GM18868 (cell line): ENCODE measurements around the gene GZMM.
"Not testable (repeated sequence)": the region's sequence is repeated elsewhere in the genome, so short reads cannot be mapped to it uniquely, and the experiment has no call there.

Experiments used
- ATAC-seq: cut with Tn5 transposase; IDR thresholded peaks from one replicate; pipeline ENCODE4 v1.9.1; 2021; ENCODE audit warnings: mild to moderate bottlenecking, moderate library complexity; ENCODE audit not compliant: unreplicated experiment

Gene GZMM

DNA sequence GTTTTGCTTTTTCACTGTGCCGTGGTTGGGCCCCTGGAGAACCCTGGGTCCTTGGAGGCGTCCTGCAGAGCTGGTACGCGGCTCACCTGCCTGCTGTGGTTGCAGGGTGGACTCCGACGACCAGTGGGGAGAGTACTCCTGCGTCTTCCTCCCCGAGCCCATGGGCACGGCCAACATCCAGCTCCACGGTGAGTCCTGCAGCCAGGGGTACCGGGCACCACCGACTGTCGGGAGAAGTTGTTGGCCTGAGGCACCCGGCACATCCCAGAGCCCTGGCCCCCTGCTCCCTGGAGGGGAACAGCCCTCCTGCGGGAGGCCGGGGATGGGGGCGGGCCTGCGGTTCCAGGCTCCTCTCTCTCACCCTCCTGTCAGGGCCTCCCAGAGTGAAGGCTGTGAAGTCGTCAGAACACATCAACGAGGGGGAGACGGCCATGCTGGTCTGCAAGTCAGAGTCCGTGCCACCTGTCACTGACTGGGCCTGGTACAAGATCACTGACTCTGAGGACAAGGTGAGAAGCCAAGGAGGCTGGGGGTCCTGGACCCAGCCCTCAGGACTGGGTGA lies 36.5 kb downstream of the GZMM start:
- no peak for ATAC-seq

DNA sequence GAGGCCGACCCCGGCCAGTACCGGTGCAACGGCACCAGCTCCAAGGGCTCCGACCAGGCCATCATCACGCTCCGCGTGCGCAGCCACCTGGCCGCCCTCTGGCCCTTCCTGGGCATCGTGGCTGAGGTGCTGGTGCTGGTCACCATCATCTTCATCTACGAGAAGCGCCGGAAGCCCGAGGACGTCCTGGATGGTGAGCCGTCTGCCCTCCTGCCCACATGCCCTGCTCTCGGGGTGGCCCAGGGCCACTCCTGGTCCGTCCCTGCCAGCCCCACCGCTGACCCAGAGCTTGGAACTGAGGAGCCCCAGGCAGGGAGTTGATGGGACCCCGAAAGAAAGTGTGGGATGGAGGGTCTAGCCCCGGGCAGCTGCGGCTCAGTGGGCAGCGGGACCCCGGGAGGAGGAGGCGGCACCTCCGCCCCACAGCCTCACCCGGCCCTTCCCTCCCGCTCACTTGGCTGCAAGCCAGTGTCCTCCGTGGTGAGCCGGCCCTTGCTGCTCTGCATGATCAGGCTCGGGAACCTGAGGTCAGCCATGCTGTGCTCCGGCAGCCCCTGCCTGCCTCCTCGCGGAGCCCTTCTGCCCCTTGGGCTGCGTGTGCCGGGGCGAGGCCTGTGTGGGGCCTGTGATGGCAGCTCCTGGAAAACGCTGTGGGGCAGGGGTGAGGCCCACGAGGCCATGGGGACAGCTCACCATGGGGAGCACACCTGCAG lies 37.7 kb downstream of the GZMM start:
- ATAC-seq, result no peak

DNA sequence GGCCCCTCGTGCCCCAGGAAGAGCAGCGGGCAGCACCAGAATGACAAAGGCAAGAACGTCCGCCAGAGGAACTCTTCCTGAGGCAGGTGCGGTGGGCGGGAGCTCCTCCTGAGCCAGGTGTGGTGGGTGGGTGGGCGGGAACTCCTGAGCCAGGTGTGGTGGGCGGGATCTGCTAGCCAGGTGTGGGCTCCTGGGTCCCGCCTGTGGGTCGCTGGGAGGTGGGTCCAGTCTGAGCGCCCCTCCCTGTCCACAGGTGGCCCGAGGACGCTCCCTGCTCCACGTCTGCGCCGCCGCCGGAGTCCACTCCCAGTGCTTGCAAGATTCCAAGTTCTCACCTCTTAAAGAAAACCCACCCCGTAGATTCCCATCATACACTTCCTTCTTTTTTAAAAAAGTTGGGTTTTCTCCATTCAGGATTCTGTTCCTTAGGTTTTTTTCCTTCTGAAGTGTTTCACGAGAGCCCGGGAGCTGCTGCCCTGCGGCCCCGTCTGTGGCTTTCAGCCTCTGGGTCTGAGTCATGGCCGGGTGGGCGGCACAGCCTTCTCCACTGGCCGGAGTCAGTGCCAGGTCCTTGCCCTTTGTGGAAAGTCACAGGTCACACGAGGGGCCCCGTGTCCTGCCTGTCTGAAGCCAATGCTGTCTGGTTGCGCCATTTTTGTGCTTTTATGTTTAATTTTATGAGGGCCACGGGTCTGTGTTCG lies 38.8 kb downstream of the GZMM start:
- ATAC-seq, result no peak

DNA sequence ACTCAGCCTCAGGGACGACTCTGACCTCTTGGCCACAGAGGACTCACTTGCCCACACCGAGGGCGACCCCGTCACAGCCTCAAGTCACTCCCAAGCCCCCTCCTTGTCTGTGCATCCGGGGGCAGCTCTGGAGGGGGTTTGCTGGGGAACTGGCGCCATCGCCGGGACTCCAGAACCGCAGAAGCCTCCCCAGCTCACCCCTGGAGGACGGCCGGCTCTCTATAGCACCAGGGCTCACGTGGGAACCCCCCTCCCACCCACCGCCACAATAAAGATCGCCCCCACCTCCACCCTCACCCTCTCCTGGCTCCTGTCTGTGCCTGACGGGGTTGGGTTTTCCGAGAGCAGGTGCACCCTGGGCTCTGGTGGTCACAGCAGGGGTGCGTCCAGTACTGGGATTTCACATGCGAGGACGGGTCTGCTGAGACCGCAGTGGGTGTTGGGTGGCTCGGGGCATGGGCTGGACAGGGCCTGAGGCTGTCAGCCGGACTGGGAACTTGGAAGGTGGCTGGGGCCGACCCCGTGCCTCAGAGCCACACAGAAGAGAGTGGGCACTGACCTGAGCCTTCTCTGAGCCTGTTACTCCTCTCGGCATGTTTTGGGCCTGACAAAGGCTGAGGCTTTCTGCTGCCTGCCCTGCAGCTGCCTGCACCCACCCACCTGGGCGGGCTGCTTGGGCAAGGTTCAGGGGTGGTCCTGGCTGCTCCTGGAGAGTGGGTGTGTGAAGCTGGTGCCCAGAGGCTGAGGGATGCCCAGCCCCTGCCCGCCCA lies 39.5 kb downstream of the GZMM start:
- no peak for ATAC-seq

DNA sequence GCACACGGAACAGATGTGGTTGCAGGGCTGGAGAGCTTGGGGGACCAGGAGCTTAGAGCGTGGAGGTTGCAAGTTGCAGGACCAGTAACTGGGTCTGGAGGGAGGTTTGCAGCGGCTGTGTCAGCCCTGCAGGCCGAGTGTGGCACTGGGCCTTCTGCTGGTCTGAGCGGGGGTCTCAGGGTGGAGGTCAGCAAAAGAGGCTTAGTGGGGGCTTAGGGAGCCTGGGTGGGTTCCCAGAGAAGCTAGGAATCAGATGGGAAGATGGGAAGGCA lies 40.1 kb downstream of the GZMM start:
- no peak for ATAC-seq

DNA sequence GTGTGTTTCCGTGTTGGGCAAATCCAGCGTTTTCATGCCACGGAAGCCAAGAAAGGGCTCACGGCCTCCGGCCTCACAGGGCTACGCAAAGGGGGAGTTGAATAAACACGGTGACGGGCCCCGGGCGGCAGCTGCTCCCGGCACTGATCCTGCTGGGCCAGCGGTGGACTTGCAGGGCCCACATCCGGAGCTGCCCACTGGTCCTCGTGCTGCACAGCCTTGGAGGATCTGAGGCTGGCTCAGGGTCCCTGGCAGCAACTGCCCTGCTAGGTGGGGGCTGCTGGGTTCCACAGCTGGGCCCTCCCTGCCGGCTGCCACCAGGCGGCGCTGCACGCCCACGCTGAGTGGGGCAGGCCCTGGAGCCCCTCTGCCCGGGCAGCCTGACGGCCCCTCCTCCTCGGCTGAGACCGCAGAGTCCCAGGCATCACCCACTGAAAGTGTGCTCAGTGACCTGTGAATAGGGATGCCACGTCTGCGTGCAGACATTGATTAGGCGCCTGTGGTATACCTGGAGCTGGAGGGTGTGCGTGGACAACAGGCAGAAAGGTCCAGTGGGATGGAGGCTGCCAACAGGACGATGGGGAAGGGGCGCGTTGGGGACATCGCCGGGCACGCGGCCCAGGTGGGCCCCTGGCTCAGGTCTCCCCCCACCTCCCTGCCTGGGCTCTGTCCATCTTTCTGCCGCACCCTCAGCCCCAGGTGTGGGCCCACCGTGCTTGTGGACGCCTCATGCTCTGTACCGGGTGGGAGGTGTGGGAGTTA lies 40.6 kb downstream of the GZMM start:
- no peak for ATAC-seq

DNA sequence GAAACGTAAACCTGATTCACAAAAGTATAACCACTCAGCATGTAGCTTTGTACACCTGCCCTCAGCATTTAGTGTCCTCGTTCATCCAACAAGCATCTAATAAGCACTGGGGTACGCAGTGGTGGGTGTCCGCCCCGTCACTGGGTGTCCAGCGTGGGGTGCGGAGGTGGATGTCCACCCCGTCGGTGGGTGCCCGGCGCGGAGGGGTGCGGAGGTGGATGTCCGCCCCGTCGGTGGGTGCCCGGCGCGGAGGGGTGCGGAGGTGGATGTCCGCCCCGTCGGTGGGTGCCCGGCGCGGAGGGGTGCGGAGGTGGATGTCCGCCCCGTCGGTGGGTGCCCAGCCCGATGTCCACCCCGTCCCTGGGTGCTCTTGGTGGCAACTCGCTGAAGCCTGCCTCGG lies 41.3 kb downstream of the GZMM start:
- ATAC-seq, result not testable (repeated sequence)

DNA sequence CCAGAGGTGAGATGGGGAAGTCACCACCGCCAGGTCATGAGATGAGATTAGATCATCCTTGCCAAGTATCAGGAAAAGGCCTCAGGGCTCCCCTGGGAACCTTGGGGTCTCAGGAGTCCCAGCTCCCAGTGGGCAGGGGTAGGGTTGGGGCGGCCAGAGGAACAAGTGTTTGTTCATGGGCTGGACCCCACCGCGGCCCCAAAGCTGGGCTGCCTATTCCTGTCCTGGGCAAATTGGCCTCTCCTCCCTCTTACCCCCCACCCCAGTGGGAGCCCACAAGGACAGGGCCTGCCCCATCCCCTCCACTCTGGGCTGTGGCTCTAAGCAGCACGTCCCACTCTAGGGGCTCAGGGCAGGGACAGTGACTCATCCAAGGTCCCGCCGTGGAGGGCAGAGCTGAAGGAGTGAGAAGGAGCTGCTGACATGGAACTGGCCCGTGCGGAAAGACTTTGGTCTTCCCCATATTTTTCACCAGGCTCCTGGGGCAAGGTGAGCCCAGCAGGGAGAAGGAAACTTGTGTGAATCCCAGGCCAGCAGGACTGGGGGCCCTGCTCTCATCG lies 41.8 kb downstream of the GZMM start:
- no peak for ATAC-seq

DNA sequence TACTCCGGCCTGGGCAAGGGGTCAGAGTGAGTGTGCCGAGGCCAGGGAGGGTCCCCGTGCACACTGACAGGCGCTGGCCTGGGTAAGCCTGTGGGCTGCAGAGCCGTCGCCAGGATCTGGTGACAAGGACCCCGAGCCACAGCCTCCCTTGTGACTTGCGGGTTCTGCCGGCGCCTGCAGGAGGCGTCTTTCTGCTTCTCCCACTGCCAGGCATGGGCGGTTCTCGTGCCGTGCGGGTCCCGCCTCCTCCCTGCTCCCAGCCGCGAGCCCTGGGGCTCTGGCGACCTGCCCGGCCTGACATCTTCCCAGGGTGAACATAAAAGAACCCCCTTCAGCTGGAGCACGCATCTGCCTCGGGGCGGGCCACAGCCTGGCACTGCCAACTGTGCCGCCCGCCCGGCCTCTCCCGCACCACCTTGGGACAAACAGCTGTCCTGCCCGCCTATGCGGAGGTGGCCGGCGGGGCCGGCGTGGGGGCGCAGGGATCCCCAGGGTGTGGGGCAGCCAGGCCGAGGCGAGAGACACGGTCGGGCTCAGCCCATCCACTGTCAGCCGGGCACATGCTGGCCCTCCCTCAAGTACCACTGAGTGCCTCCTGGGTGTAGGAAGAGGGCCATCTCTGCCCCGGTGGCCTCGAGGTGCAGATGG lies 44.4 kb downstream of the GZMM start:
- no peak for ATAC-seq

DNA sequence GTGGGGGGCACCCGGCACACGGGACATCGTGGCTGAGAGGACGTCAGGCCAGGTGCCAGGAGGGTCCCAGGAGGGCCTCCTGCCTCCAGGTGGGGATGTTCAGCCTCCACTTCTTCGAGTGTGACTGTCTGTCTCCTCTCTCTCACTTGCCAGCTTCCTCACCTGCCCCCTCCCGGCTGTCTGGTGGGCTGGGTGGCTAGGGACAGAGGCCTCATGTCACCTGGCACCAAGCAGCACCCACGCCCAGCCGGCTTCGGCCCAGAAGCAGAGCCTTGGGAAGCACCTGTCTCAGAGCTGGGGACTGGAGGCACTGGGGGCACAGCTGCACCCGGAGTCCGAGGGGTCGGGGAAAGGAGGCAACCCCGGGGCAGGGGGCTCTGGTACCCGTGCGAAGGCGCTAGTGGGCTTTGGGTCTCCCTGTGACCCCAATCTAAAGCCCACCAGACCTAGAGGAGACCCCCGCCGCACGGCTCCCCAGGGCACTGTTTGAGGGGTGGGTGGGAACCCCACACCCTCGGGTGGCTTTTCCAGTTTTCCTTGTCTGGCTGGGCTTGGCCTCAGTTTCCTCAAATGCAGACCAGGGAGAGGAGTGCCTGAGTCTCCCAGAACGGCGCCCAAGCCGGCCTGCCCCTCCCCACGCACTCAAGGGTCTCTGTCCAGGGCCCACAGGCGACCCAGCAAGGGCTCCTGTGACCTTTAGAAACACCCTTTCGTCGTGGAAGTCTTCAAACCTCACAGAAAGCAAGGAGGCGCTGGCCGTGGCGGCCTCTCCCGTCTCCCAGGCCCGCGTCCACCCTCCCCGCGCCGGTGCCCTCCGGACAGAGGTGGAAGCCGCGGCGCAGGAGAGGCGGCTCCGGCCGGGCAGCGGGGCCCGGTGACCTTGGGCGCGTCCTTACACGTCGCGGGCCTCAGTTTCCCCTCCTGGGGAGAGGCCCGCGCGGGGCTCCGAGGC lies 45.2 kb downstream of the GZMM start:
- no peak for ATAC-seq

DNA sequence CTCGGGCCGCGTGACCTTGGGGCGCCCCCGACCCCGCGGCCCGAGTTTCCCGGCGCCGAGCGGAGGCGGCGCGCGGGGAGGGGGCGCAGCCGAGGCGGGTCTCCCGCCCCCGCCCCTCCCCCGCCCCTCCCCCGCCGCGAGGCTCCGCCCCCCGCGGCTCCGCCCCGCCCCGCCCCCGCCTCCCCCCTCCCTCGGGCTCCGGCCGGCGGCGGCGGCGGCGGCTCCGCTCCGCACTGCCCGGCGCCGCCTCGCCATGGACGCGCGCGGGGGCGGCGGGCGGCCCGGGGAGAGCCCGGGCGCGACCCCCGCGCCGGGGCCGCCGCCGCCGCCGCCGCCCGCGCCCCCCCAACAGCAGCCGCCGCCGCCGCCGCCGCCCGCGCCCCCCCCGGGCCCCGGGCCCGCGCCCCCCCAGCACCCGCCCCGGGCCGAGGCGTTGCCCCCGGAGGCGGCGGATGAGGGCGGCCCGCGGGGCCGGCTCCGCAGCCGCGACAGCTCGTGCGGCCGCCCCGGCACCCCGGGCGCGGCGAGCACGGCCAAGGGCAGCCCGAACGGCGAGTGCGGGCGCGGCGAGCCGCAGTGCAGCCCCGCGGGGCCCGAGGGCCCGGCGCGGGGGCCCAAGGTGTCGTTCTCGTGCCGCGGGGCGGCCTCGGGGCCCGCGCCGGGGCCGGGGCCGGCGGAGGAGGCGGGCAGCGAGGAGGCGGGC lies 46.0 kb downstream of the GZMM start, which contains the start of gene HCN2:
TSS of gene HCN2 (plus strand) at position 189 of the 703 bp plus-strand sequence. CDS start at position 254, 65 bp downstream.
- no peak for ATAC-seq

DNA sequence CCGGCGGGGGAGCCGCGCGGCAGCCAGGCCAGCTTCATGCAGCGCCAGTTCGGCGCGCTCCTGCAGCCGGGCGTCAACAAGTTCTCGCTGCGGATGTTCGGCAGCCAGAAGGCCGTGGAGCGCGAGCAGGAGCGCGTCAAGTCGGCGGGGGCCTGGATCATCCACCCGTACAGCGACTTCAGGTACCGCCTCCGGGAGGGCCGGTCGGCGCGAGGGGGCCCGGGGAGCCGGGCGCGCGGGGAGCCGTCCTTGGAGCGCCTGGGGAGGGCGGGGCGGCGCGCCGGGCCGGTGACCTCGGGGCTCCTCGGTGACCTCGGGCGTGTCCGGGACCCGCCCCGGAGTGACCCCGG lies 46.5 kb downstream of the GZMM start:
- no peak for ATAC-seq

DNA sequence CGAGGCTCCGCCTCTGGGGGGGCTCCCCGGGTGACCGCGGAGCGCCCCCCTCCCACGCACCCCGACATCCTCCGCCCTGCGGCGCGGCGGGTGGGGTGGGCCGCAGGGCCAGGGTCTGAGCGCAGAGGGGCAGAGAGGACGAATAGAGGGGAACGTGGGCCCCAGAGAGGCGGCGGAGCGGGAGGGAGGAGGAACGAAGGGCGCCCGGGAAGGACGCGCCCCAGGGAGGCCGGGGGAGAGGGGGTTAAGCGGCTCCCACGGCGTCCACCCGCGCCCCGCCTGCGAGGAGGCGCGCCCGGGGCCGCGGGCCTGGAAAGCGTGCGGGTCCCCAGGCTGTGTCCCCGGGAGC lies 46.9 kb downstream of the GZMM start:
- ATAC-seq, result no peak

DNA sequence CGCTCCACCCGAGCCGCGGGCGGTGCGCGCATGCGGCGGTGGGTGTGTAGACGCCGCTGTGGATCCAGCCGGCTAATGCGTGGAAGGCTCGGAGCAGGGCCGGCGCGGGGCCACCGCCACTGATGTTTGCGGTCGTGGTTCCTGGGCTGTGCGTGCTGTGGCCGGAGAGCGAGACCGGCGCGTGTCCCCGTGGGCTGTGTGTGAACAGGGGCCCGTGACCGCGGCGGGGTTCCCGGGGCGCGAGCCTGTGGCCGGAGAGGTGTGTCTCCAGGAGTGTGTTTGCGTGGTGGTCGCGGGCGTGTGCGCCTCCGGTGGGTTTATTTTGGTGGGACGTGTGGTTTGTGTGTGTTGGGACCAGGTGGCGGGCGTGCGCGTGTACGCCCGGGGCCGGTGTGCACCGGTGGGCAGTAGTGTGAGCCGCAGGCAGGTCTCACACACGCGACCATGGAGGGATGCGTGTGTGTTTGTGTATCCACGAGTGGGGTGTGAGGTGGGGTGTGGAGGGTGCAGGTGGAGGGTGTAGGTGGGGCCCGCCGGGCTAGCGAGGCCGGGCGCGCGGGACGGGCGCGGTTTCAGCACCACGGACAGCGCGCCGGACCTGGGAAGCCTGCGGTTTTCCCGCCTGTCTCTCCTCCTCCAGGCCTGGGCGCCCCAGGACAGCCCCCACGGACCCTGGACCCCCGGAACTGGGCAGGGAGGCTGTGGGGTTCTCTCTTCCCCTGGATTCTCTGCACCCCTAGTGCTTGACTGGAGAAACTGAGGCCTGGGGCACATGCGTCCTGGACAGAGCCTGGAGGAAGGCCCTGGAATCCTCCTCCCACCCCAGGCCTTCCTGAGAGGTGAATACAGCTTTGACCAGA lies 47.5 kb downstream of the GZMM start:
- no peak for ATAC-seq

DNA sequence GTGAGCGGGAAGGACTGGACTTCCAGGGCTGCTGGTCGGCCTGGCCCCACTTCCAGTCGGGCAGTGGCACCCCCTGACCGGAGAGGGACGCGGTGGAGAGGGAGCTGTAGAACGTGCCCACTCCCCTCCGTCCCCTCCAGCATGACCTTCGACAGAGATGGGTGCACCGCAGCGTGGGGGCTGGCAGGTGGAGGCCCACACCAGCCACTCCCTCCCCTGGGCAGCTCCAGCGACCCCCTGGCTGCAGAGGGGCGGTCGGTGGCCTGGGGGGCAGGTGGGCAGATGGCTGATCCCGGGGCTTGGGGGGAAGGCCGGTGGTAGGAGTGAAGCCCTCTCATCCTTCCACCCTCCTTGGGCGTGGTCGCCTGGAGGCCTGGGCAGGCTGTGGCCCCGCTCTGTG lies 48.2 kb downstream of the GZMM start:
- no peak for ATAC-seq

DNA sequence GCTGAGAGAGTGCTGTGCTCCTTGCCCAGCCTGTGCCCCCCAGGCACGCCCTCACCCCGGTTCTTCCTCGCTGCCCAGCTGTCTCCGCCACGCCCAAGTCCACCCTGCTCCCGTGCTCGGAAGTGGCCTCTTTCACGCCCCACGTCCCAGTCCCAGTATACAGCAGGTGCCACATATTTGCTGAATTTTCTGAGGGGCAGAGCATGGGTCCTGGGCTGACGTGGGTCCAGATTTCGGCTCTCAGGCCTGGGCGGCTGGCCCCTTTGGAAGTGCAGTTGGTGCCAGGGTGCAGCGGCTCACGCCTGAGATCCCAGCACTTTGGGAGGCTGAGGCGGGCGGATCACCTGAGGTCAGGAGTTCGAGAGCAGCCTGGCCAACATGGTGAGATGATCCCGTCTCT lies 49.2 kb downstream of the GZMM start:
- no peak for ATAC-seq

DNA sequence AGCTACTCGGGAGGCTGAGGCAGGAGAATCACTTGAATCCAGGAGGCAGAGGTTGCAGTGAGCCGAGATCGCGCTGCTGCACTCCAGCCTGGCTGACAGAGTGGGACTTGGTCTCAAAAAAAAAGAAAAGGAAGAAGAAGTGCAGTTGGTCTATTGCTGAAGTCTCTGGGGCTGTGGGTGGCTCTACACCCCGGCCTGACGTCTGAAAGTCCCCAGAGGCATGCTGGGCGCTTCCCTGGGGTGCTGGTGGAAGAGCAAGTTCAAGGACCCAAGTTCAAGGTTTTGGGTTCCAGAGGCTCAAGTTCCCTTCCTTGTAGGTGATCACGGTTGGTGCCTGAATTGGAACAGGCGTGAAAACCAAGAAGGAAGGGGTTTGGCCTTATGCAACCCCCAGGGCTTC lies 49.7 kb downstream of the GZMM start:
- ATAC-seq, result no peak
